HL-60 (cell line): Measurements from ENCODE around the gene HNF1B.

ENCODE experiments used
- DNase-seq, 2 experiments: peaks; one replicate each; pipeline ENCODE4 v3.0.0-alpha.2; 2010 to 2020; ENCODE audit warnings: low read depth in 1 of 2, low spot score in 1 of 2
- H3K27ac ChIP-seq: fragments of 250-450 bp; sonication (Bioruptor Pico); replicated peaks from 2 replicates; pipeline ENCODE4 v1.5.1; 2020; ENCODE audit warnings: mild to moderate bottlenecking, moderate library complexity
- H3K27me3 ChIP-seq: fragments of 250-450 bp; sonication (Bioruptor Pico); 2 replicates; pipeline ENCODE4 v1.5.1; 2021; ENCODE audit warnings: mild to moderate bottlenecking, moderate library complexity; ENCODE audit not compliant: insufficient read depth, poor library complexity, severe bottlenecking
- H3K4me3 ChIP-seq: replicated peaks from 2 replicates; pipeline ENCODE4 v1.5.1; 2011; ENCODE audit warnings: mild to moderate bottlenecking, control low read depth, low read length; ENCODE audit not compliant: insufficient read depth
- GABPA ChIP-seq: IDR thresholded peaks from 2 replicates; pipeline ENCODE4 v1.6.1; 2012; ENCODE audit warnings: low read depth
- POLR2AphosphoS5 ChIP-seq: IDR thresholded peaks from 2 replicates; pipeline ENCODE4 v1.6.1; 2012; ENCODE audit warnings: low read depth
- SPI1 ChIP-seq: IDR thresholded peaks from 2 replicates; pipeline ENCODE4 v1.6.1; 2012; ENCODE audit warnings: low read depth, mild to moderate bottlenecking, borderline replicate concordance
- TF ChIP-seq, protein P1 (sequence below): IDR thresholded peaks from one replicate; pipeline ENCODE4 v1.5.1; 2011; ENCODE audit warnings: low read length, control low read depth, inconsistent platforms; ENCODE audit not compliant: insufficient read depth
- TF ChIP-seq, protein P2 (sequence below): IDR thresholded peaks from 2 replicates; pipeline ENCODE4 v1.6.1; 2012; ENCODE audit warnings: low read depth; ENCODE audit not compliant: insufficient replicate concordance

HNF1B gene

DNA sequence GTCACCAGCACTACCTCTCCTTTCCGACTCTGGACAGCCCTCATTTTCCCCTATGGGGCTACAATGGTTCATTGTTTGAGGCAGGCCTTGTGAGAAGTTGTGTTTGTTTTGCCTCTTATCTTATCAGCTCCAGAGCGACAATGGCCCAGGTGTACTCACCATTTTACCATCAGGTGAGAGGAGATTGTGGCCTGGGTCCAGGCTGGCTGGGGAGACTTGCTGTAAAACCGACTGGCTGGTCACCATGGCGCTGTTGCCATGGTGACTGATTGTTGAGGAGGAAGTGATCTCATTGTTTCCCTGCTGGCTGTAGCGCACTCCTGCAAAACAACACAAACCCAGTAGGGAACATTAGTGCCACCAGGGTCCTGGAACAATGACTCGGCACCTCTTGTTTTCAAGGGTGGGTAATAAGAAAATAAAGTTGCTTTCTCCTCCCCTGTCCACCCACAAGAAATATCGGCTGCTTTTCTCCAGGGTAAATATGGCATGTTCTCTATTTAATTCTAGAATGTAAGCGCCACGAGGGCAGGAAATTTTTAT lies 34.4 kb downstream of the HNF1B start:
- Histone ChIP-seq H3K27me3 (peaks cover 8% of the 10 kb centered on the region), H3K4me3 (no peak overlapping the region), H3K27ac (no peak overlapping the region)
- TF ChIP-seq, protein P1, sequence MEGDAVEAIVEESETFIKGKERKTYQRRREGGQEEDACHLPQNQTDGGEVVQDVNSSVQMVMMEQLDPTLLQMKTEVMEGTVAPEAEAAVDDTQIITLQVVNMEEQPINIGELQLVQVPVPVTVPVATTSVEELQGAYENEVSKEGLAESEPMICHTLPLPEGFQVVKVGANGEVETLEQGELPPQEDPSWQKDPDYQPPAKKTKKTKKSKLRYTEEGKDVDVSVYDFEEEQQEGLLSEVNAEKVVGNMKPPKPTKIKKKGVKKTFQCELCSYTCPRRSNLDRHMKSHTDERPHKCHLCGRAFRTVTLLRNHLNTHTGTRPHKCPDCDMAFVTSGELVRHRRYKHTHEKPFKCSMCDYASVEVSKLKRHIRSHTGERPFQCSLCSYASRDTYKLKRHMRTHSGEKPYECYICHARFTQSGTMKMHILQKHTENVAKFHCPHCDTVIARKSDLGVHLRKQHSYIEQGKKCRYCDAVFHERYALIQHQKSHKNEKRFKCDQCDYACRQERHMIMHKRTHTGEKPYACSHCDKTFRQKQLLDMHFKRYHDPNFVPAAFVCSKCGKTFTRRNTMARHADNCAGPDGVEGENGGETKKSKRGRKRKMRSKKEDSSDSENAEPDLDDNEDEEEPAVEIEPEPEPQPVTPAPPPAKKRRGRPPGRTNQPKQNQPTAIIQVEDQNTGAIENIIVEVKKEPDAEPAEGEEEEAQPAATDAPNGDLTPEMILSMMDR: no peak
- 0 out of 2 replicates have a peak, but pooled peaks have one; percentile 20 for TF ChIP-seq SPI1
- peak; percentile 36 to 46 for DNase-seq

DNA sequence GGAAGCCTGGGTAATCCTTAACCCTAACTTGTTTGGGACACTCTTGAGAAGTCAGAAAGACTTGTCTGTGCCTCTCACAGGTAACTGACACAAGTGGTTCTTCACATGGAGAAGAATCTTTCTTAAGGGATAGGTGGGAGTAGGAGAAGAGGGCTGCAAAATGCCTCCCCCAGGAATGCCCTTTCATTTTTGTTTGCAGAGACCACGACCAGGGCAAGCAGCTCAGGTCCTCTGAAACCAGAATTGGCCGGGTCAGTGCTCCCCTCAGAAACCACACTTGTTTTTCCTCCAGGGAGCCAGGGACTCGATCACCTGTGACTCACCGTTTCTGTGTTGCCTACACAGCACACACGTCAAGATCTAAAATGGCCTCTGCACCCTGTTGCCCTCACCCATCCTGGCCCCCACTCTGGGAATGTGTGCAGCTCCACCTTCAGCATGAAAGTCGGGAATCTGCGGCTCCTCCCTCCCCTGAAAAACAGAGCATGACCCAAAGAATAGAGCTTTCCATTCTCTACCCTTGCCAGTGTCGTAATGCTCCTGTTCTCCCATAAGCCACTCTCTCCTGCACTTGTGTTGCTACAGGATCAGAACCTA lies 36.1 kb downstream of the HNF1B start:
- H3K27ac ChIP-seq: no peak overlapping the region
- H3K4me3 ChIP-seq: no peak overlapping the region
- H3K27me3 ChIP-seq: peaks cover 12% of the 10 kb centered on the region
- no peak for DNase-seq
- TF ChIP-seq, protein P2, sequence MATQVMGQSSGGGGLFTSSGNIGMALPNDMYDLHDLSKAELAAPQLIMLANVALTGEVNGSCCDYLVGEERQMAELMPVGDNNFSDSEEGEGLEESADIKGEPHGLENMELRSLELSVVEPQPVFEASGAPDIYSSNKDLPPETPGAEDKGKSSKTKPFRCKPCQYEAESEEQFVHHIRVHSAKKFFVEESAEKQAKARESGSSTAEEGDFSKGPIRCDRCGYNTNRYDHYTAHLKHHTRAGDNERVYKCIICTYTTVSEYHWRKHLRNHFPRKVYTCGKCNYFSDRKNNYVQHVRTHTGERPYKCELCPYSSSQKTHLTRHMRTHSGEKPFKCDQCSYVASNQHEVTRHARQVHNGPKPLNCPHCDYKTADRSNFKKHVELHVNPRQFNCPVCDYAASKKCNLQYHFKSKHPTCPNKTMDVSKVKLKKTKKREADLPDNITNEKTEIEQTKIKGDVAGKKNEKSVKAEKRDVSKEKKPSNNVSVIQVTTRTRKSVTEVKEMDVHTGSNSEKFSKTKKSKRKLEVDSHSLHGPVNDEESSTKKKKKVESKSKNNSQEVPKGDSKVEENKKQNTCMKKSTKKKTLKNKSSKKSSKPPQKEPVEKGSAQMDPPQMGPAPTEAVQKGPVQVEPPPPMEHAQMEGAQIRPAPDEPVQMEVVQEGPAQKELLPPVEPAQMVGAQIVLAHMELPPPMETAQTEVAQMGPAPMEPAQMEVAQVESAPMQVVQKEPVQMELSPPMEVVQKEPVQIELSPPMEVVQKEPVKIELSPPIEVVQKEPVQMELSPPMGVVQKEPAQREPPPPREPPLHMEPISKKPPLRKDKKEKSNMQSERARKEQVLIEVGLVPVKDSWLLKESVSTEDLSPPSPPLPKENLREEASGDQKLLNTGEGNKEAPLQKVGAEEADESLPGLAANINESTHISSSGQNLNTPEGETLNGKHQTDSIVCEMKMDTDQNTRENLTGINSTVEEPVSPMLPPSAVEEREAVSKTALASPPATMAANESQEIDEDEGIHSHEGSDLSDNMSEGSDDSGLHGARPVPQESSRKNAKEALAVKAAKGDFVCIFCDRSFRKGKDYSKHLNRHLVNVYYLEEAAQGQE: no peak
- TF ChIP-seq, protein P1: no peak
- TF ChIP-seq SPI1 (no peak), POLR2AphosphoS5 (no peak), GABPA (no peak)

DNA sequence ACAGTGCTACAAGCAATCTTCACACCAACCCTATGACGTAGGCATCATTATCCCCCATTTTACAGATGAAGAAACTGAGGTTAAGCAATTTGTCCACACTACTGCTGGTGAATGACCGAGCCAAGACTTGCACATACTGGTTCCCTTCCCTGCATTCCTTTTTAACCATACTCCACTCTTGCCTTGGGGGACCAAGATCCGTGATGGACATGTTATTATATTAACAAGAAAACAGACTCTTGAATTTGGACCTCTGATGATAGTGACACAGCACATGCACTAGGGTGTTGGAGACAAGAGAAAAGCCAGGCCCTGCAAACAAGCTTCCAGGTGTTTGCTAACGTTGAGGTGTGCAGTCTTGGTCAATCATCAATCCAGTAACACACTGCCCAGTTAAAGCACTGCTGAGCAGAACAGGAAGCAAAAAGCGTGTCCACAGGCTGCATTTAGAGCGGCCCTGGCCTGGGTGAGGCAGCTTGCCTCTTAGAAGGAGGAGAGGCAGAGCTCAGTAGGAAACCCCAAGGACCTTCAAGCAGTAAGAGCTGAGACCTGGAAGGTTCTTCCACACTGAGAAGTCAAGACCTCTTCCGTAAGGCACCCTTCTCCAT lies 36.7 kb downstream of the HNF1B start:
- no peak for DNase-seq
- TF ChIP-seq GABPA (no peak), SPI1 (no peak), POLR2AphosphoS5 (no peak)
- TF ChIP-seq, protein P2: no peak
- TF ChIP-seq, protein P1: no peak
- Histone ChIP-seq H3K27ac (no peak overlapping the region), H3K27me3 (peaks cover 14% of the 10 kb centered on the region), H3K4me3 (no peak overlapping the region)
